ENCODE results near the gene STPG4. TPM values are rescaled to one million over a fixed set of nuclear protein-coding genes. Genes with fewer than 3 reads are reported as not detected.

STPG4 gene
- total and polyA plus RNA-seq, 2 of the 8 experiments (the other 6 are each of a cell fraction or from before 2014, with no cell fraction given), result 0.28 TPM; not detected in 1

DNA sequence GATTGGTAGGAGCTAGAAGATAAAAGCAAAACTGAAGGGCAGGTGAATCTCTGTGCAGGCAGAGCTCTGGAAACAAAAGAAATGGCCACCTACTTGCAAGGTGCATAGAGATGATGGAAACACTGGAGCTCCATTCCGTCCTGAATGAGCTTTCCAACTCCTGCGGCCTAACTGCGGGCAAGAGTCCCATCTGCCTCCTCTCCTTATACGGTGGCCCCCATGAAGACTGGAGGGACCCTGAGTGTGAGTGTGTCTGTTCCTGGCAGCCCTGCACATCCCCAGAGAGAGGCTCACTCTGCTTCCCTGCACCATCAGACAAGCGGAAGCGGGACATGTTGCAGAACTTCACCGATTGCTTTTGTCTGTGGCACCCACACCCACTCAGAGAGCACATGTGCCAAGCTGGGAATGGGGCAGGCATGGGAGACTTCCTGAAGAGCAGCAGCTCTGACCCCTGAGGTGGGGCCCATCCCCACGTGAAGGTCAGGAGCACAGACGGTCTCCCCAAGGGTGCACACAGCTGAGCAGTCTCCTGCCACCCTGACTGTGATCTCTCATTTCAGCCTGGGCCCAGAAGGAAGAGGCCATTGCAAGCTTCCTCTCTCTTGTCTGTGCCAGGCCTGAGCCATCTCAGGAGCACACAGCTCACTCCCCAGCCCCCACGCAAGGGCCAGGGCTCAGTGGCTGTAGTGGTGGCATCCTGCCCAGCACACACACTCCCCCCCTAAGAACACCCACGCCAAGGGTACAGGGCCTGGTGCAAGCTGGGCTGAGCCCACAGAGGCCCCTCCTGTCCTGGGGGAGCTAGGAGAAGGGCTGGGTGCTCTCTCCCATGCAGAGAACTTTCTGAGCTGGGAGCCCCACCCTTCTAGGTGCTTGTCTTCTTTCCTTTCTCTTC is 75.3 kb downstream of the STPG4 start (continued):
- no peak for TF ChIP-seq SIN3A (conservative IDR thresholded peaks at IDR 0.05 in 1 of 2, IDR thresholded peaks at IDR 0.05 in 1 of 2; ENCODE audit: low read depth in 1 of 2, low read length in 2 of 2)
- TF ChIP-seq KDM1A (IDR thresholded peaks at IDR 0.05; ENCODE audit: borderline replicate concordance, low read length), result no peak
- TF ChIP-seq SP2 (IDR thresholded peaks at IDR 0.05; ENCODE audit: low read length), result no peak
- no peak for TF ChIP-seq CHD1 (IDR thresholded peaks at IDR 0.05; ENCODE audit: low read depth, low read length)
- TF ChIP-seq CREB1 (IDR thresholded peaks at IDR 0.05), result no peak
- no peak for TF ChIP-seq TAF7 (optimal IDR thresholded peaks at IDR 0.05; ENCODE audit: borderline replicate concordance, low read depth, low read length)
- TF ChIP-seq CEBPB (IDR thresholded peaks at IDR 0.05; ENCODE audit: low read depth, low read length), result no peak
- no peak for TF ChIP-seq TAF1 (IDR thresholded peaks at IDR 0.05; ENCODE audit: low read depth, low read length)
- no peak for TF ChIP-seq HDAC6 (IDR thresholded peaks at IDR 0.05; ENCODE audit: low read depth, low read length)
- no peak for TF ChIP-seq SAP30 (IDR thresholded peaks at IDR 0.05; ENCODE audit: insufficient read depth, insufficient replicate concordance, low read length)
- no peak for TF ChIP-seq ZNF274 (IDR thresholded peaks at IDR 0.05; ENCODE audit: borderline replicate concordance, extremely low read depth, low read length)

All from H1 (cell line).